ENCODE measurements around the gene C12orf43.

The C12orf43 gene

GRCh38 chr12:120979220-120979861 lies 36.9 kb downstream of the C12orf43 start:
- no peaks in the 10 kb centered on the region for H3K27me3 ChIP-seq (ENCODE audit: insufficient read depth, low read length)
- H3K4ac ChIP-seq (ENCODE audit: low read depth, low read length): no peak overlapping the region
- no peak overlapping the region for H3K9ac ChIP-seq (ENCODE audit: low read length)
- H2BK120ac ChIP-seq (ENCODE audit: insufficient read depth, low read length, poor library complexity): no peak overlapping the region
- no peak overlapping the region for H3K14ac ChIP-seq (ENCODE audit: low read length)
- no peak overlapping the region for H3K18ac ChIP-seq (ENCODE audit: low read length)
- H3K79me1 ChIP-seq (ENCODE audit: low read length): no peaks in the 10 kb centered on the region
- H3K79me2 ChIP-seq (ENCODE audit: control insufficient read depth, insufficient read depth, low read length, poor library complexity): no peaks in the 10 kb centered on the region
- H2AFZ ChIP-seq (ENCODE audit: insufficient read depth, low read length, poor library complexity): no peak overlapping the region
- WGBS (ENCODE audit: extremely low coverage, insufficient coverage, insufficient read length): no CpG with 5 or more reads among the region's 10 CpGs
- no peaks in the 10 kb centered on the region for H3K36me3 ChIP-seq (ENCODE audit: control insufficient read depth in 1 of 2, insufficient read depth in 2 of 2, low read length in 2 of 2)
- no peaks in the 10 kb centered on the region for H3K4me1 ChIP-seq (ENCODE audit: control insufficient read depth in 1 of 2, insufficient read depth in 2 of 2, low read length in 2 of 2)
- H2BK12ac ChIP-seq (ENCODE audit: low read length): no peak overlapping the region
- no peak overlapping the region for H4K91ac ChIP-seq (ENCODE audit: low read depth, low read length)
- H2BK5ac ChIP-seq (ENCODE audit: low read depth, low read length, poor library complexity): no peak overlapping the region
- H3K27ac ChIP-seq (ENCODE audit: low read depth, low read length): no peak overlapping the region
- no peak overlapping the region for H3K23ac ChIP-seq (ENCODE audit: low read length)
- no peak overlapping the region for H3K4me2 ChIP-seq (ENCODE audit: low read length)
- no peak for DNase-seq
- peaks cover 4% of the 10 kb centered on the region for H3K9me3 ChIP-seq (ENCODE audit: insufficient read depth, low read depth, low read length)
- H3K4me3 ChIP-seq (ENCODE audit: low read depth, low read length): no peak overlapping the region
- no peak overlapping the region for H2AK5ac ChIP-seq (ENCODE audit: low read length)
- H4K8ac ChIP-seq (ENCODE audit: low read depth, low read length): no peak overlapping the region
- no peak overlapping the region for H4K12ac ChIP-seq (ENCODE audit: low read depth, low read length)

- no peak within 1 kb of the TSS for H4K8ac ChIP-seq (ENCODE audit: low read depth, low read length)
- no peak within 1 kb of the TSS for H3K18ac ChIP-seq (ENCODE audit: low read length)
- no peaks in the 10 kb centered on the region for H3K27me3 ChIP-seq (ENCODE audit: insufficient read depth, low read length)
- no peak within 1 kb of the TSS for H3K27ac ChIP-seq (ENCODE audit: low read depth, low read length)
- H3K9ac ChIP-seq (ENCODE audit: low read length): no peak within 1 kb of the TSS
- no peak within 1 kb of the TSS for H2BK12ac ChIP-seq (ENCODE audit: low read length)
- no peak within 1 kb of the TSS for H2BK5ac ChIP-seq (ENCODE audit: low read depth, low read length, poor library complexity)
- no peak within 1 kb of the TSS for H3K14ac ChIP-seq (ENCODE audit: low read length)
- no peaks in the 10 kb centered on the region for H3K4me1 ChIP-seq (ENCODE audit: control insufficient read depth in 1 of 2, insufficient read depth in 2 of 2, low read length in 2 of 2)
- H3K4me3 ChIP-seq (ENCODE audit: low read depth, low read length): no peak within 1 kb of the TSS
- H2AK5ac ChIP-seq (ENCODE audit: low read length): no peak within 1 kb of the TSS
- H3K23ac ChIP-seq (ENCODE audit: low read length): no peak within 1 kb of the TSS
- no peaks in the 10 kb centered on the region for H3K36me3 ChIP-seq (ENCODE audit: control insufficient read depth in 1 of 2, insufficient read depth in 2 of 2, low read length in 2 of 2)
- no peak within 1 kb of the TSS for H2BK120ac ChIP-seq (ENCODE audit: insufficient read depth, low read length, poor library complexity)
- H3K79me1 ChIP-seq (ENCODE audit: low read length): no peaks in the 10 kb centered on the region
- no peak within 1 kb of the TSS for H3K4me2 ChIP-seq (ENCODE audit: low read length)
- WGBS (ENCODE audit: extremely low coverage, insufficient coverage, insufficient read length): no CpG with 5 or more reads among the region's 40 CpGs
- no peaks in the 10 kb centered on the region for H3K79me2 ChIP-seq (ENCODE audit: control insufficient read depth, insufficient read depth, low read length, poor library complexity)
- H4K12ac ChIP-seq (ENCODE audit: low read depth, low read length): no peak within 1 kb of the TSS
- no peak within 1 kb of the TSS for H4K91ac ChIP-seq (ENCODE audit: low read depth, low read length)
- DNase-seq: no peak
- peaks cover 4% of the 10 kb centered on the region for H3K9me3 ChIP-seq (ENCODE audit: insufficient read depth, low read depth, low read length)
- no peak within 1 kb of the TSS for H3K4ac ChIP-seq (ENCODE audit: low read depth, low read length)
- H2AFZ ChIP-seq (ENCODE audit: insufficient read depth, low read length, poor library complexity): no peak within 1 kb of the TSS
These were observed 37.7 kb downstream of the C12orf43 start, which contains the start of gene HNF1A for GRCh38 chr12:120978296-120979219. TSS of gene HNF1A (plus strand) at chr12:120978543. CDS start at chr12:120978769, 226 bp downstream.

DNA sequence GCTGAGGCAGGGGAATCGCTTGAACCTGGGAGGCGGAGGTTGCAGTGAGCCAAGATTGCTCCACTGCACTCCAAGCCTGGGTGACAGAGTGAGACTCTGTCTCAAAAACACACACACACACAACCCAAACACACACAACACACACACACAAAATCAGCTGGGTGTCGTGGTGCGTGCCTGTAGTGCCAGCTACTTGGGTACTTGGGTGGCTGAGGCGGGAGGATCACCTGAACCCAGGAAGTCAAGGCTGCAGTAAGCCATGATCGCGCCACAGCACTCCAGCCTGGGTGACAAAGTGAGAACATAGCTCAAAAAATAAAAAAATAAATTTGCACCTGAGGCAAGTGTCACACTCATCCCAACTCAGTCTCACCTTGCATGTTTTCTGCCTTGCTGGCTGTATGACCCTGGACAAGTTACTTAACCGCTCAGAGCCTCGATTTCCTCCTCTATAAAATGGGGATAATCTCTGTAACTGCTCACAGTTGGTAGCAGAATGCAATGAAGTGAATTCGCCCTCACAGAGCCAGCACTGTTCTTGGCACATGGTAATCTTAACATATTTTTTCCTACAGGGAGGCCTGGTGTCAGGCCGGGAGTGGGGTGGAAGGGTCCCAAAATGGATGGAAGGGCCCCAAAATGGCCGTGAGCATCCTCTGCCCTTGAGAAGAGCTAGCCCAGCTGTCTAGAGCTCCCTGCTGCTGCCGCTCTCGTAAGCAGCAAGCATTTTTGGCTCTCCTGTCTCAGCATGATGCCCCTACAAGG lies 38.6 kb downstream of the C12orf43 start:
- Histone ChIP-seq H3K14ac (ENCODE audit: low read length) (no peak overlapping the region), H2BK5ac (ENCODE audit: low read depth, low read length, poor library complexity) (no peak overlapping the region), H3K27ac (ENCODE audit: low read depth, low read length) (no peak overlapping the region), H4K8ac (ENCODE audit: low read depth, low read length) (no peak overlapping the region), H4K12ac (ENCODE audit: low read depth, low read length) (no peak overlapping the region), H3K36me3 (ENCODE audit: control insufficient read depth in 1 of 2, insufficient read depth in 2 of 2, low read length in 2 of 2) (no peaks in the 10 kb centered on the region), H3K9ac (ENCODE audit: low read length) (no peak overlapping the region), H3K79me1 (ENCODE audit: low read length) (no peaks in the 10 kb centered on the region), H3K27me3 (ENCODE audit: insufficient read depth, low read length) (no peaks in the 10 kb centered on the region), H2AK5ac (ENCODE audit: low read length) (no peak overlapping the region), H2BK120ac (ENCODE audit: insufficient read depth, low read length, poor library complexity) (no peak overlapping the region), H3K4ac (ENCODE audit: low read depth, low read length) (no peak overlapping the region), H3K4me3 (ENCODE audit: low read depth, low read length) (no peak overlapping the region), H3K79me2 (ENCODE audit: control insufficient read depth, insufficient read depth, low read length, poor library complexity) (no peaks in the 10 kb centered on the region), H3K4me1 (ENCODE audit: control insufficient read depth in 1 of 2, insufficient read depth in 2 of 2, low read length in 2 of 2) (no peaks in the 10 kb centered on the region), H2AFZ (ENCODE audit: insufficient read depth, low read length, poor library complexity) (no peak overlapping the region), H4K91ac (ENCODE audit: low read depth, low read length) (no peak overlapping the region), H3K4me2 (ENCODE audit: low read length) (no peak overlapping the region), H3K23ac (ENCODE audit: low read length) (no peak overlapping the region), H3K18ac (ENCODE audit: low read length) (no peak overlapping the region), H2BK12ac (ENCODE audit: low read length) (no peak overlapping the region), H3K9me3 (ENCODE audit: insufficient read depth, low read depth, low read length) (peaks cover 4% of the 10 kb centered on the region)
- no CpG with 5 or more reads among the region's 14 CpGs for WGBS (ENCODE audit: extremely low coverage, insufficient coverage, insufficient read length)
- DNase-seq: no peak

- Histone ChIP-seq H3K27ac (ENCODE audit: low read depth, low read length) (no peak overlapping the region), H2BK12ac (ENCODE audit: low read length) (no peak overlapping the region), H3K4me1 (ENCODE audit: control insufficient read depth in 1 of 2, insufficient read depth in 2 of 2, low read length in 2 of 2) (no peaks in the 10 kb centered on the region), H3K4ac (ENCODE audit: low read depth, low read length) (no peak overlapping the region), H3K4me2 (ENCODE audit: low read length) (no peak overlapping the region), H4K8ac (ENCODE audit: low read depth, low read length) (no peak overlapping the region), H4K12ac (ENCODE audit: low read depth, low read length) (no peak overlapping the region), H4K91ac (ENCODE audit: low read depth, low read length) (no peak overlapping the region), H2AFZ (ENCODE audit: insufficient read depth, low read length, poor library complexity) (no peak overlapping the region), H3K79me1 (ENCODE audit: low read length) (no peaks in the 10 kb centered on the region), H3K23ac (ENCODE audit: low read length) (no peak overlapping the region), H3K36me3 (ENCODE audit: control insufficient read depth in 1 of 2, insufficient read depth in 2 of 2, low read length in 2 of 2) (no peaks in the 10 kb centered on the region), H2BK120ac (ENCODE audit: insufficient read depth, low read length, poor library complexity) (no peak overlapping the region), H3K9ac (ENCODE audit: low read length) (no peak overlapping the region), H3K4me3 (ENCODE audit: low read depth, low read length) (no peak overlapping the region), H3K9me3 (ENCODE audit: insufficient read depth, low read depth, low read length) (peaks cover 2% of the 10 kb centered on the region), H3K18ac (ENCODE audit: low read length) (no peak overlapping the region), H3K79me2 (ENCODE audit: control insufficient read depth, insufficient read depth, low read length, poor library complexity) (no peaks in the 10 kb centered on the region), H2AK5ac (ENCODE audit: low read length) (no peak overlapping the region), H3K14ac (ENCODE audit: low read length) (no peak overlapping the region), H2BK5ac (ENCODE audit: low read depth, low read length, poor library complexity) (no peak overlapping the region), H3K27me3 (ENCODE audit: insufficient read depth, low read length) (no peaks in the 10 kb centered on the region)
- WGBS (ENCODE audit: extremely low coverage, insufficient coverage, insufficient read length): no CpG with 5 or more reads among the region's 10 CpGs
- DNase-seq: peak in 1 of 2 donors; percentile 8
These were observed 43.3 kb downstream of the C12orf43 start for GRCh38 chr12:120972870-120973543.

Data from trophoblast cell (in vitro differentiated cells and primary cell).